Activated T-helper 9 cell treated with anti-CD3 and anti-CD28 coated beads, Interleukin-2, amount 50 U/mL, for 16 hours (primary cell): ENCODE data around the gene SCRG1.

Experiments
- DNase-seq: peaks from one replicate; pipeline ENCODE4 v3.0.0-alpha.2; 2020; ENCODE audit warnings: low read depth

SCRG1 gene

GRCh38 chr4:173398779-173399415 is at the start of gene SCRG1:
Gene SCRG1, minus strand, starts transcription at chr4:173399116. Its CDS starts 7,702 bp downstream, at chr4:173391414.
- no peak for DNase-seq

GRCh38 chr4:173448103-173448502 is 49.2 kb upstream of the SCRG1 start:
- DNase-seq, result no peak

- no peak for DNase-seq
Observed at GRCh38 chr4:173446416-173446815, 47.5 kb upstream of the SCRG1 start.

DNA sequence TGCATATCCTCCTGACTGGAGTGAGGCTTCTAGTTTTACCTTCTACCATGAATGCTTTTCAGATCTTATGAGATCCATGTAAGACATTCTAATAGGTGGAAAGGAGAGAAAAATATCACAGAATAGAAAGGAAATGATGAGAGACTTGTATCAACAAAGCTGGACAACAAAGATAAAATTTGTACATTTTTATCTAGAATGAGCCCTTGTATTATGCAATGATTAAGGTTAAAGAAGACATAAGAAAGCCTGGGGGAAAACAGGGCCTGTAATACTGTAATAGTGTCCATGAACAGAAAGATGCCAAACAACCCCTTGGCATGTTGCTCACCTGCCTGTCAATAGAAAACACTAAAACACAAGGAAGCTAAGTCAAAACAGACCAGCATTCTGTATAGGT is 44.2 kb upstream of the SCRG1 start:
- DNase-seq, result no peak

DNA sequence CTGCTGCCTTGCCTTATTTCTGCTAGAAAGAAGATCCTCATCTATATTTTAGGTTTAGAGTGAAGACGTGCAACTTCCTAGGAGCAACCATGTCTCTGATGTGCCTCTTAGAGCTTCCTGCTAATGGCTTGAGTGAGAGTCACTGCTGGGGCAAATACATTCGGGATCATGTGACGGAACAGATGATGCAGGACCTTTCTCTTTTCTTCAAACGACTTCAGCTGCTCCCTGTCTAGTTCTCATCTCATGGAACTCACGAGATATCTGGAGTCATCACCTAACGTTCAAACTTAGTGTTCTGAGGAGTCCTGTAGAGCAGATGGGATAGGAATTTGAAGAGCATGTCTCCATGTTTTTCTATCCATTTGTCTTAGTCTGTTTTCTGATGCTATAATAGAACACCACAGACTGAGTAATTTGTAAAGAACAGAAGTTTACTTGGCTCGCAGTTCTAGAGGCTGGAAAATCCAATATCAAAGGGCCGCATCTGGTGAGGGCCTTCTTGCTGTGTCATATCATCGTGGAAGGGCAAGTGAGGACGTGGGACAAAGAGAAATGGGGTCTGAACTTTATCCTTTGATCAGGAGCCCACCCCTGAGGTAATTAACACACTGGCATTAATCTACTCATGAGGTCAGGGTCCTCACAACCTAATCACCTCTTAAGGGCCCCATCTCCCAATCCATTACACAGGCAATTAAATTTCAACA is 43.5 kb upstream of the SCRG1 start:
- no peak for DNase-seq

GRCh38 chr4:173440888-173441287 is 42.0 kb upstream of the SCRG1 start:
- no peak for DNase-seq

DNA sequence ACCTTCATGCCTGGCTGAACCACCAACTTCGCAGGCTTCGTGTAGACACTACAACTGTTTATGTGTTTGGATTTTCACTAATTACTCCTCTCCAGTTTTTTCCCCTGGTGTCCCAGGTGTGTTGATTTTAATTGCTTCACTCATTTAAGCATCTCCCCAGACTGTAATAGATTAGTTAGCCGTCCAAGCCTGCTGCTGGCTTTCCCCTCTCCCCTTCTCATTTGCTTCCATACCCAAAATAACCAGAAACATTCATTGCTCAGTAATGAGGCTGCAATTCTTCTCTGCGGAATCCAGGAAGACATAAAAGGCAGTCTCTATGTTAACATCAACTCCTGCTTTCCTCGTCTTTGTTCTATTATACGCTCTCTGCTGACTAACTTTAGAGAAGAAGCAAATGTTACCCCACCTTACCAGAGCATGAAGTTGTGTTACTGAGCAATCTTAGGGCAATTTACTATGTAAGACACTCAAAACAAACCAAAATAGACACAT is 37.9 kb upstream of the SCRG1 start:
- no peak for DNase-seq

DNA sequence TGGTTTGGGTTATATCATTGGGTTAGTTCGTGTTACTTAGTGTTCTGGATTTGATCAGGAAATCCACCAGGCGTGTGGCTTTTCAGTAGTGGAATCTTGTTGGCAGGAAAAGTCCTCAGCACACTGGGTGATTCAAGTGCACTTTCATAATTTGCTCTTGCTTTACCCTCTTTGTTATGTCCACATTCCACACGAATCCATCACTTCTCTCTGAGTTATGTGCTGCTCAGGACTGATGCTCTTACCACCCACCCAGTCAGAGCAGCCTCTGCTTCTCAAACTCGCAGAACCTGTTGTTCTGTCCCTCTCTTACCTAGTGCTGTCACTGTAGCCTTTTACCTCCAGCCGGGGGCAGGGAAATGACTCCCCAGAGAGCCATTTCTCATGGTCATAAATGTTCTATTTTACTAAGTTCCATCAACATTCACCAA is 37.2 kb upstream of the SCRG1 start:
- no peak for DNase-seq

GRCh38 chr4:173434231-173434630 is 35.3 kb upstream of the SCRG1 start:
- DNase-seq, result no peak

GRCh38 chr4:173433447-173433846 is 34.5 kb upstream of the SCRG1 start:
- DNase-seq, result no peak

DNA sequence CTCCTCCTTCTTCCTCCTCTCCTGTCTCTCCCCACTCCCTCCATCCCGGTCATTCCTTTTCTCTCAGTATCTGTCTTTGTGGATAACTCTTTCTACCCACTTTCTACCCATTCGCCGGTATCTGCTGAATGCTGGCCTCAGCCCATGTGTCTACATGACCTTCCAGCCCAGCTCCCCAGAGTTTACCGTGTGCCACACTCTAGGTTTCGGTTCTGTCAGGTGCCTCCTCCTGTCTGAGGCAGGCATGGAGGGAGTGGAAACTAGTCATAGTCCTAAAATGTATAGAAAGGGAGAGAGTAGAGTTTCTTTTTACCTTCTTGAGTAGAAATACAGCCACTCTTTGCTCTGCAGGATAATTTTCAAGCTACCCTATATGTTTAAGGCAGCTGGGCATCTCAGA is 33.5 kb upstream of the SCRG1 start:
- no peak for DNase-seq

- DNase-seq, result no peak
Observed at GRCh38 chr4:173426064-173426463, 27.1 kb upstream of the SCRG1 start.

GRCh38 chr4:173424899-173425805 is 26.2 kb upstream of the SCRG1 start:
- no peak for DNase-seq

GRCh38 chr4:173420801-173421200 is 21.9 kb upstream of the SCRG1 start:
- no peak for DNase-seq

GRCh38 chr4:173420324-173420752 is 21.4 kb upstream of the SCRG1 start:
- DNase-seq, result no peak

GRCh38 chr4:173418639-173419038 is 19.7 kb upstream of the SCRG1 start:
- no peak for DNase-seq

DNA sequence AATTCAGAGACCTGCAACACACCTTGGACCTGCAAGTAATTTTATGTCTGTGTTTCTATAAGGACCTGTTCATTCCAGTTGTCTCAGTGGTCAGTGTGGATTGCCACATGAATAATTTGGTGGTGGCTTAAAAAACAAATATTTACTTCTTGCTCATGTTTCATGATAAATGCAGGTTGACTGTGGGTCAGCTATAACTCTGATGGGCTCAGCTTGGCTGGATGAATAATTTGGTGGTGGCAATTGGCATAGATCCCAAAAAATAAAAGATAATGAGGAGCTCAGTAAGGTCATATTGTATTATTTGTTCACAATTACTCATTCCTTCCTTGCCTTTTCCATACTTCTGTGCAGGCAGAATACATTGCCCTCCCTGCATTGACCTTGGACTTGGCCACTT is 18.9 kb upstream of the SCRG1 start:
- no peak for DNase-seq

GRCh38 chr4:173415885-173416653 is 17.2 kb upstream of the SCRG1 start:
- DNase-seq, result no peak

DNA sequence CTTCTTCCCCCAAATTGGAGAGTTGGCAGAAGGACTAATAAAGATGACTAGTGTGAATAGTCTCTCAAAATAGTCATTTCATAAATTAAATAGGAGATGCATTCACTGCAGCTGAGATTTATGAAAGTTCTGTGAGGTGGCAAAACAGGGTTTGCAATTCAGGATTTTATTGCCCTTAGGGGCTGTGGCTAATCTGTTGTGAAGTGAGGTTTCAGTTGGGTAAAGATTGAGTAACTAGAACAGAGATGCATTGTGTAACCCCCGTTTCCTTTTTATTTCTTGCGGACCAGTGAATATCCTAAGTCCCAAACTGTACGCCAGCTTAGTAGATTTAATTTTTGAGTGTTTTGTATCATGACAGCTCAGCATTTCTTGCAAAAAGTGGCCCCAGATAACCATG is 16.2 kb upstream of the SCRG1 start:
- no peak for DNase-seq

- DNase-seq, result no peak
Observed at GRCh38 chr4:173414456-173414855, 15.5 kb upstream of the SCRG1 start.

GRCh38 chr4:173413036-173413435 is 14.1 kb upstream of the SCRG1 start:
- no peak for DNase-seq
